Measurements from ENCODE around the gene NR1I3.
A peak's percentile ranks its signal among the peaks of the same experiment; 100 is the strongest.

NR1I3 gene

DNA sequence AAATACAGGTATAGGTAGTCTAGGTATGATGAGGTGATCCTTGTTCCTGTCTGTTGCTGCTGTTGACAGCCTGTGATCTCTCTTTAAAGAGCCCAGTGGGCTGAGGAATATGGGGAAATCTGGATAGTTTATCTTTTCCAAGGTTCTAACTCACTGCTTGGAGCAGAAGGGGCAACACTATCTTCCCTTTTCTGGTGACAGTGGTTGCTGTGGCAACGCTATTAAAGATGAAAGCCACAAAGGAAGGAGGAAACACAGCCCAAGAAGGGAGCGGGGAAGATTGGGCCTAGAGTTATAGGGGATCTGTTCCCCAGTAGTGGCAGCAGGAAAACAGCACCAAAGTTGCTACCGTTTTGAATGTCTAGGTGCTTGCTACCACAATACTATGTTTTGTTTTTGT lies 29.3 kb upstream of the NR1I3 start:
- H3K4me3 ChIP-seq (replicated peaks; ENCODE audit: low read depth, low read length) = no peak overlapping the region
- DNase-seq (ENCODE audit: low read depth) = no peak

DNA sequence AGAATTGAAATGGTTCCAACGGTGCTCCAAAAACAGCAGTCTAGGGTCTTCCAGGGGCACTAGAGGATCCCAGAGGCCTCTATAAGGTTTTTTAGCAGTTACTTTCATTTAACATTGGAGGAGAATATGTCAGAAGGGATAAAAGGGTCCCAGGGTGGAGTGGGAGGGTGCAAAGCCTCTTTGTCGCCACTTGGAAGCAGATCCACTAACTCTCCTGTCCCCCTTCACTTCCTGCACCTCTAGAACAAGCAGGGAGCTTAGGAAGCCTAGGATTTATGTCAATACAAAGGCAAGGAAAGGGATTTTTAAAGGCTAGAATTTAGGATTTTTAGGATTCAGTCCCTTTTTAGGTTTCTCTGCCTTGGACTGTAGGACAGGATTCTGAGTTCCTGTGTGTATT lies 28.8 kb upstream of the NR1I3 start:
- no peak overlapping the region for H3K4me3 ChIP-seq (replicated peaks; ENCODE audit: low read depth, low read length)
- DNase-seq (ENCODE audit: low read depth) = no peak
- no peak for TF ChIP-seq CTCF (IDR thresholded peaks at IDR 0.05; ENCODE audit: low read length, missing control alignments)

More for the DNA sequence above, 29.3 kb upstream of the NR1I3 start:
- no peak for TF ChIP-seq CTCF (IDR thresholded peaks at IDR 0.05; ENCODE audit: low read length, missing control alignments)

GRCh38 chr1:161266202-161266601 lies 28.2 kb upstream of the NR1I3 start:
- no peak for TF ChIP-seq CTCF (IDR thresholded peaks at IDR 0.05; ENCODE audit: low read length, missing control alignments)
- H3K4me3 ChIP-seq (replicated peaks; ENCODE audit: low read depth, low read length) = no peak overlapping the region
- no peak for DNase-seq (ENCODE audit: low read depth)

GRCh38 chr1:161265305-161265704 lies 27.3 kb upstream of the NR1I3 start:
- no peak for TF ChIP-seq CTCF (IDR thresholded peaks at IDR 0.05; ENCODE audit: low read length, missing control alignments)
- DNase-seq (ENCODE audit: low read depth) = no peak
- no peak overlapping the region for H3K4me3 ChIP-seq (replicated peaks; ENCODE audit: low read depth, low read length)

GRCh38 chr1:161261261-161262235 lies 23.5 kb upstream of the NR1I3 start:
- no peak for TF ChIP-seq CTCF (IDR thresholded peaks at IDR 0.05; ENCODE audit: low read length, missing control alignments)
- H3K4me3 ChIP-seq (replicated peaks; ENCODE audit: low read depth, low read length) = no peak overlapping the region
- peak; percentile 10 for DNase-seq (ENCODE audit: low read depth)

- TF ChIP-seq CTCF (IDR thresholded peaks at IDR 0.05; ENCODE audit: low read length, missing control alignments) = no peak
- no peak overlapping the region for H3K4me3 ChIP-seq (replicated peaks; ENCODE audit: low read depth, low read length)
- no peak for DNase-seq (ENCODE audit: low read depth)
These were observed 22.6 kb upstream of the NR1I3 start for GRCh38 chr1:161260376-161261260.

Data from fibroblast of pulmonary artery (primary cell).